ENCODE results near the gene PNLIPRP2.

PNLIPRP2 gene

GRCh38 chr10:116690356-116691322 is 69.9 kb downstream of the PNLIPRP2 start:
- no peaks in the 10 kb centered on the region for H3F3A ChIP-seq (ENCODE audit: insufficient read depth)
- no peaks in the 10 kb centered on the region for H4K20me1 ChIP-seq (ENCODE audit: low read depth, low read length)
- H3K9ac ChIP-seq (ENCODE audit: low read length) = no peak overlapping the region
- no peak overlapping the region for H3K4me3 ChIP-seq (ENCODE audit: insufficient read depth, low read length, poor library complexity, severe bottlenecking)
- no peak for TF ChIP-seq EZH2phosphoT487 (conservative IDR thresholded peaks at IDR 0.05; ENCODE audit: low read length)
- no peak for TF ChIP-seq CTCF (IDR thresholded peaks at IDR 0.05; ENCODE audit: insufficient read depth, low read length, poor library complexity, severe bottlenecking)
- H3K79me2 ChIP-seq (ENCODE audit: insufficient read depth, low read length) = no peaks in the 10 kb centered on the region
- no peaks in the 10 kb centered on the region for H3K27me3 ChIP-seq (ENCODE audit: low read length)
- no peaks in the 10 kb centered on the region for H3K9me2 ChIP-seq (replicated peaks; ENCODE audit: insufficient read depth, low read length)
- no peak overlapping the region for H3K27ac ChIP-seq (ENCODE audit: low read depth, low read length)
- H3K9me3 ChIP-seq (ENCODE audit: insufficient read depth, low read length) = no peaks in the 10 kb centered on the region
- no peaks in the 10 kb centered on the region for H3K36me3 ChIP-seq (ENCODE audit: low read length)
- H2AFZ ChIP-seq (ENCODE audit: low read depth, low read length, severe bottlenecking) = no peak overlapping the region
- H3K4me2 ChIP-seq (ENCODE audit: low read depth, low read length, poor library complexity, severe bottlenecking) = no peak overlapping the region

GRCh38 chr10:116691635-116692034 is 70.9 kb downstream of the PNLIPRP2 start:
- Histone ChIP-seq H3K27me3 (ENCODE audit: low read length) (no peaks in the 10 kb centered on the region), H3K4me3 (ENCODE audit: insufficient read depth, low read length, poor library complexity, severe bottlenecking) (no peak overlapping the region)
- TF ChIP-seq EZH2phosphoT487 (conservative IDR thresholded peaks at IDR 0.05; ENCODE audit: low read length) (no peak), CTCF (IDR thresholded peaks at IDR 0.05; ENCODE audit: insufficient read depth, low read length, poor library complexity, severe bottlenecking) (no peak)

GRCh38 chr10:116692225-116692624 is 71.5 kb downstream of the PNLIPRP2 start:
- Histone ChIP-seq H3K9ac (ENCODE audit: low read length) (no peak overlapping the region), H3K4me3 (ENCODE audit: insufficient read depth, low read length, poor library complexity, severe bottlenecking) (no peak overlapping the region), H3K9me3 (ENCODE audit: insufficient read depth, low read length) (no peaks in the 10 kb centered on the region), H3K4me2 (ENCODE audit: low read depth, low read length, poor library complexity, severe bottlenecking) (no peak overlapping the region), H3F3A (ENCODE audit: insufficient read depth) (no peaks in the 10 kb centered on the region), H3K9me2 (replicated peaks; ENCODE audit: insufficient read depth, low read length) (no peaks in the 10 kb centered on the region), H3K79me2 (ENCODE audit: insufficient read depth, low read length) (no peaks in the 10 kb centered on the region), H4K20me1 (ENCODE audit: low read depth, low read length) (no peaks in the 10 kb centered on the region), H3K27ac (ENCODE audit: low read depth, low read length) (no peak overlapping the region), H3K36me3 (ENCODE audit: low read length) (no peaks in the 10 kb centered on the region), H3K27me3 (ENCODE audit: low read length) (no peaks in the 10 kb centered on the region), H2AFZ (ENCODE audit: low read depth, low read length, severe bottlenecking) (no peak overlapping the region)
- TF ChIP-seq EZH2phosphoT487 (conservative IDR thresholded peaks at IDR 0.05; ENCODE audit: low read length) (no peak), CTCF (IDR thresholded peaks at IDR 0.05; ENCODE audit: insufficient read depth, low read length, poor library complexity, severe bottlenecking) (no peak)

More at GRCh38 chr10:116691635-116692034, 70.9 kb downstream of the PNLIPRP2 start:
- H3K9me2 ChIP-seq (replicated peaks; ENCODE audit: insufficient read depth, low read length) = no peaks in the 10 kb centered on the region
- no peaks in the 10 kb centered on the region for H3K79me2 ChIP-seq (ENCODE audit: insufficient read depth, low read length)
- no peaks in the 10 kb centered on the region for H3K36me3 ChIP-seq (ENCODE audit: low read length)
- H3K4me2 ChIP-seq (ENCODE audit: low read depth, low read length, poor library complexity, severe bottlenecking) = no peak overlapping the region
- H2AFZ ChIP-seq (ENCODE audit: low read depth, low read length, severe bottlenecking) = no peak overlapping the region
- no peaks in the 10 kb centered on the region for H3F3A ChIP-seq (ENCODE audit: insufficient read depth)
- H4K20me1 ChIP-seq (ENCODE audit: low read depth, low read length) = no peaks in the 10 kb centered on the region
- H3K27ac ChIP-seq (ENCODE audit: low read depth, low read length) = no peak overlapping the region
- H3K9ac ChIP-seq (ENCODE audit: low read length) = no peak overlapping the region
- no peaks in the 10 kb centered on the region for H3K9me3 ChIP-seq (ENCODE audit: insufficient read depth, low read length)
